ENCODE measurements around the gene TOP3B. TPM values are rescaled to one million over a fixed set of nuclear protein-coding genes. Genes with fewer than 3 reads are reported as not detected.
A peak's percentile ranks its signal among the peaks of the same experiment; 100 is the strongest.
"Not testable (repeated sequence)": the region's sequence is repeated elsewhere in the genome, so short reads cannot be mapped to it uniquely, and the experiment has no call there.

The TOP3B gene
- total RNA-seq, 4 donors from 2014 or later = 24.7 to 39.3 (median 29.3) TPM

DNA sequence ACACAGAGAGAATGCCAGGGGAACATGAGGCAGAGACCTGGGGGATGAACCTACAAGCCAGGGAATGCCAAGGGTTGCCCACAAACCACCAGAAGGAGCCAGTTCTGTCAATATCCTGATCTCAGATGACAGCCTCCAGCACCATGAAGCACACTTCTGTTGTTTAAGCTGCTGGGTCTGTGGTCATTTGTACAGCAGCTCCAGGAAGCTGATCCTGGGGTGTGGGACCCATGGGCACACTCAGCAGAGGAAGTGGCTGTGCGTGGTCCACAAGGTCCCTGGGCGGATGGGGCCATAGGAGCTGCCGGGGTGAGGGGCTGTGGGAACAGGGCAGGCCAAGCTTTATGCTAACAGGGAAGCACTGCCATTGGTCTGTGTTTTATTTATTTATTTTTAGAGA is 42.1 kb downstream of the TOP3B start:
- DNase-seq = no peak
- TF ChIP-seq POLR2A (IDR thresholded peaks at IDR 0.05) = no peak
- TF ChIP-seq, protein P1, sequence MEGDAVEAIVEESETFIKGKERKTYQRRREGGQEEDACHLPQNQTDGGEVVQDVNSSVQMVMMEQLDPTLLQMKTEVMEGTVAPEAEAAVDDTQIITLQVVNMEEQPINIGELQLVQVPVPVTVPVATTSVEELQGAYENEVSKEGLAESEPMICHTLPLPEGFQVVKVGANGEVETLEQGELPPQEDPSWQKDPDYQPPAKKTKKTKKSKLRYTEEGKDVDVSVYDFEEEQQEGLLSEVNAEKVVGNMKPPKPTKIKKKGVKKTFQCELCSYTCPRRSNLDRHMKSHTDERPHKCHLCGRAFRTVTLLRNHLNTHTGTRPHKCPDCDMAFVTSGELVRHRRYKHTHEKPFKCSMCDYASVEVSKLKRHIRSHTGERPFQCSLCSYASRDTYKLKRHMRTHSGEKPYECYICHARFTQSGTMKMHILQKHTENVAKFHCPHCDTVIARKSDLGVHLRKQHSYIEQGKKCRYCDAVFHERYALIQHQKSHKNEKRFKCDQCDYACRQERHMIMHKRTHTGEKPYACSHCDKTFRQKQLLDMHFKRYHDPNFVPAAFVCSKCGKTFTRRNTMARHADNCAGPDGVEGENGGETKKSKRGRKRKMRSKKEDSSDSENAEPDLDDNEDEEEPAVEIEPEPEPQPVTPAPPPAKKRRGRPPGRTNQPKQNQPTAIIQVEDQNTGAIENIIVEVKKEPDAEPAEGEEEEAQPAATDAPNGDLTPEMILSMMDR (IDR thresholded peaks at IDR 0.05) = no peak
- Histone ChIP-seq H3K9me3 (no peaks in the 10 kb centered on the region), H3K27me3 (no peaks in the 10 kb centered on the region), H3K36me3 (peaks cover 4 to 9% of the 10 kb centered on the region in 2 donors), H3K4me1 (peaks cover 20 to 78% of the 10 kb centered on the region in 2 donors), H3K4me3 (replicated peaks in 1 of 3) (no peak overlapping the region), H3K27ac (peak overlapping the region in 2 of 3 donors; percentile 68 to 86)
- intact Hi-C loops (cut with DNase I) = no loop called here
- WGBS, 2 donors = 75 to 83% methylated on average over 2 to 3 of the region's 3 CpGs

DNA sequence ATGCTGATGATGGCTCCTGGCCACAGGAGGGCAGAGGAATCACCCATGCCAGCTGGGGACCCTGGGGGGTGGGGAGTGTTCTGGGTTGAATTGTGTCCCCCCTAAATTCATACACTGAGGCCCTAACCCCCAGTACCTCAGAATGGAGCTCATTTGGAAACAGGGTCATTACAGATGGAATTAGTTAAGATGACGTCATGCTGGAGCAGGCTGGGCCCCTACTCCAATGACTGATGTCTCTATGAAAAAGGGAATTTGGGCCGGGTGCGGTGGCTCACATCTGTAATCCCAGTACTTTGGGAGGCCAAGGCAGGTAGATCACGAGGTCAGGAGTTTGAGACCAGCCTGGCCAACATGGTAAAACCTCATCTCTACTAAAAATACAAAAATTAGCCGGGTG is 42.7 kb downstream of the TOP3B start:
- H3K27me3 ChIP-seq; H3K4me3 ChIP-seq (replicated peaks in 1 of 3); H3K36me3 ChIP-seq; H3K9me3 ChIP-seq; DNase-seq: not testable (repeated sequence)
- 78 to 86% methylated on average over 5 of the region's 5 CpGs for WGBS, 2 donors
- peak overlapping the region; percentile 26 to 94 (median 86) for H3K27ac ChIP-seq
- intact Hi-C loops (cut with DNase I) = loop anchor here (5.0 kb wide), 3 partner anchors 168 to 228 kb away; partner anchors contain the start of gene YPEL1
- H3K4me1 ChIP-seq = peaks cover 20 to 78% of the 10 kb centered on the region in 2 donors

DNA sequence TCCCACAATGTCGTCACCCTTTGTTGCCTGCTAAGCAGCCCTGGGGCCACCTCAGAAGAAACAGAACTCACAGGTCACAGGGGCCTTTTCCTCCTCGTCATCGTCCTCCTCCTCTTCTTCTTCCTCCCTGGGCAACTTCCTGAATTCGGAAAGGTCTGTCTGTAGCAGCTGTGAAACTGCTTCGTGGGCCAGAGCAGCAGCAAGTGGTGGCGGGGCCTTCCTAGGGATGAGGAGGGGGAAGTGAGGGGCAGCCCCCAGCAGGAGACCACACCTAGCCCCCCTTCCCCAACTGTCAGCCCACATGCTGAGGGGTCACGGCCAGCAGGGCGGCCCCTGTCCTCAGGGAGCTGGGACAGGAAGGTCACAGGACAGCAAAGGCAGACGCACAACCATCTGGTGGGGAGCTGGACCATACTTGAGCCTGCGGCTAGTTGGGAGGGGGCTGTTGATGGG is 43.1 kb downstream of the TOP3B start:
- WGBS, 2 donors = 69 to 82% methylated on average over 9 to 10 of the region's 10 CpGs
- H3K27ac ChIP-seq = peak overlapping the region; percentile 26 to 94 (median 86)
- TF ChIP-seq, protein P1 (IDR thresholded peaks at IDR 0.05) = no peak
- no peak for TF ChIP-seq POLR2A (IDR thresholded peaks at IDR 0.05)

DNA sequence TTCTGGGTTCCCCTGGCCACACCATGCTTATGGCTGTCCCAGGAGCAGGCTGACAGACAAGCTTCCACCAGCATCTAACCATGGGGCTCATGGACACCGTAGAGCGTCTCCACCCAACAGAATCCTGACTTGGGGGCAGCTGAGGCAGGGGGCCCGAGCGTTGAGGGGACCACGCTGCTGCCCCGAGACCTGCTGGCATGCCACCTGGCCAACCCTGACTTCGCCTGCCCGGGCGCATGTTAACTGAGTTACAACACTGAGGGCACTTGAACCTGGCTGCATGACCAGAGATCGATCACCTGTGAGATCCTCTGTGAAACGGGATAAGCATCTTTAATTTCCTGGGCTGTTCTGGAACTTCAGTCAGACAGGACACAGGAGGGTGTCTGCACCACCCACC is 43.7 kb downstream of the TOP3B start:
- Histone ChIP-seq H3K36me3 (no peaks in the 10 kb centered on the region), H3K4me3 (replicated peaks in 1 of 3) (no peak overlapping the region), H3K9me3 (no peaks in the 10 kb centered on the region), H3K27me3 (no peaks in the 10 kb centered on the region), H3K4me1 (peaks cover 20 to 69% of the 10 kb centered on the region in 2 donors), H3K27ac (peak overlapping the region; percentile 84 to 94 (median 86))
- TF ChIP-seq, protein P1 (IDR thresholded peaks at IDR 0.05) = no peak
- no peak for TF ChIP-seq POLR2A (IDR thresholded peaks at IDR 0.05)
- DNase-seq = peak in 1 of 2 donors; percentile 26
- intact Hi-C loops (cut with DNase I) = loop anchor here (5.0 kb wide), 3 partner anchors 167 to 227 kb away; partner anchors contain the start of gene YPEL1
- 0 to 55% methylated on average over 1 to 10 of the region's 11 CpGs for WGBS, 2 donors

More for the DNA sequence above, 43.1 kb downstream of the TOP3B start:
- Histone ChIP-seq H3K36me3 (peaks cover 0 to under 1% of the 10 kb centered on the region in 2 donors), H3K4me3 (replicated peaks in 1 of 3) (no peak overlapping the region), H3K4me1 (peaks cover 20 to 75% of the 10 kb centered on the region in 2 donors), H3K27me3 (no peaks in the 10 kb centered on the region), H3K9me3 (no peaks in the 10 kb centered on the region)
- no peak for DNase-seq
- intact Hi-C loops (cut with DNase I) = loop anchor here (5.0 kb wide), 3 partner anchors 167 to 227 kb away; partner anchors contain the start of gene YPEL1

DNA sequence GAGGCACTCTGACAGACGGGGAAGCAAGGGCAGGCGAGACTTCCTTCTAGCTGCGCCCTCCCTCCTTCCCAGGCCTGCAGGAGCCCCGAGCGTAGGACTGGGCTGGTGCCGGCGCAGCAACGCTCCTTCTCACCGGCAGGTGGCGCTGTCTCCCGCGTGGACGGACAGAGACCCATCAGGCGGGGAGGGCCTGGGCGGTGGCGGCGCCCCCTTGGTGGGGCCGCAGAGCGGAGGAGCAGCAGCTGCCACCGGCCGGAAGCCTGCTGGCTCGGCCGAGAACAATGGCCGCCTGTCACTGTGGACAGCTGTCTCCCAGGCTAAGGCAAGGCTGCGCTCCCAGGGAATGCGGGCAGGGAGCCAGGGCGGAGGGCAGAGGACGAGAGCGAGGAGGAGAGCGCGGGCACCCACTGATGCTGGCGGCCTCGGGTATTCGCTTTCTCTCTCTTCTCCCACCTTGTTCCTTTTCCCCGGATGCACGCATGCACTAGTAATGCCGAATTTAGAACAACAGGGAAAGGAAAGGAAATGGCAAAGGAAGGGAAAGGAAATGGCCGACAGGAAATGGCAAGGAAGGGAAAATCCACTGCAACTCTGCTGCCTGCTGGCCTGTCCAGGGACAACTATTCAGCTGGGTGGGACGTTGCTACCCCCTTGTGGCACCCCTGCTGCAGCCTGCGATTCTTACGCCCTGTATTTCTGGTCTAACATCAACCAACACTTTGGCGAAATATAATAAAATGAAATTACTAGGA is 44.3 kb downstream of the TOP3B start:
- peak overlapping the region; percentile 84 to 94 (median 86) for H3K27ac ChIP-seq
- TF ChIP-seq, protein P1 (IDR thresholded peaks at IDR 0.05) = peak; percentile 92 to 99 (median 98)
- peak; percentile 19 to 21 for TF ChIP-seq POLR2A (IDR thresholded peaks at IDR 0.05)
- peaks cover 20 to 63% of the 10 kb centered on the region in 2 donors for H3K4me1 ChIP-seq
- H3K4me3 ChIP-seq (replicated peaks in 1 of 3) = peak overlapping the region; percentile 17 to 50 (median 31)
- H3K9me3 ChIP-seq = no peaks in the 10 kb centered on the region
- no peaks in the 10 kb centered on the region for H3K27me3 ChIP-seq
- DNase-seq = peak; percentile 89 to 90
- peaks cover 6 to 7% of the 10 kb centered on the region in 2 donors for H3K36me3 ChIP-seq
- intact Hi-C loops (cut with DNase I) = loop anchor here (5.0 kb wide), 3 partner anchors 166 to 226 kb away; partner anchors contain the start of gene YPEL1
- 1 to 4% methylated on average over 25 to 26 of the region's 42 CpGs for WGBS, 2 donors
